Measurements from ENCODE around the gene STX5. TPM values are rescaled to one million over a fixed set of nuclear protein-coding genes. Genes with fewer than 3 reads are reported as not detected.
"Not testable (repeated sequence)": the region's sequence is repeated elsewhere in the genome, so short reads cannot be mapped to it uniquely, and the experiment has no call there.

Gene STX5
- total RNA-seq, 2 experiments from 2014 or later, result 93.1 to 104 TPM

DNA sequence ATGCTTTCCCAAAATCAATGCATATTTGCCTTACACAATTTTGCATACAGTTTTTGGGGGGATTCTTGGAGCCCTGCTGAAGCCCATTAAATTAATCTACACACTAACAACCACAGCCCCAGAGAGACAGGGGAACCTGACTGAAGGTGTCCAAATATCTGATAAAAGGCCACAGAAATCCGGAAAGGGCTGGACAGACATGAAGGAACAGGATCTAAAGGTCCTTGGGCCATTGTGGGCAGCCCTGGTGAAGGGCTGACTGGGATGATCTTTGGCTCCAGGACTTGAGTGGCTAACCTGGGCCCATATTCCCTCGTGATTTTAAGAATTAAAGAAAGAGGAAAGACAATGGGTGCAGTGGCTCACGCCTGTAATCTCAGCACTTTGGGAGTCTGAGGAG lies 14.3 kb upstream of the STX5 start:
- Mint-ChIP-seq H3K27me3 (no peaks in the 10 kb centered on the region), H3K4me3 (no peak overlapping the region), H3K4me1 (ENCODE audit: low read depth) (peaks cover 2% of the 10 kb centered on the region), H3K36me3 (ENCODE audit: low read depth) (no peaks in the 10 kb centered on the region), H3K27ac (no peak overlapping the region), H3K9me3 (no peaks in the 10 kb centered on the region)
- no peaks in the 10 kb centered on the region for H3K9me3 ChIP-seq (ENCODE audit: control insufficient read depth in 1 of 2, insufficient read depth in 1 of 2, low read length in 2 of 2)
- ATAC-seq (ENCODE audit: poor library complexity), result no peak
- ChIA-PET CTCF (no interaction called here), POLR2A (interaction anchor here (7.6 kb wide), 1 partner anchor 8 kb away, joined by 599 read pairs; no protein-coding TSS in a partner anchor)
- H3K4me3 ChIP-seq (ENCODE audit: low read length), result no peak overlapping the region
- H3K27me3 ChIP-seq (ENCODE audit: control insufficient read depth in 1 of 2, insufficient read depth in 2 of 2, low read length in 2 of 2), result no peaks in the 10 kb centered on the region
- H3K36me3 ChIP-seq (ENCODE audit: insufficient read depth, low read length), result peaks cover 2% of the 10 kb centered on the region
- intact Hi-C loops (cut with DNase I, micrococcal nuclease), result no loop called here
- no peak for DNase-seq
- no peak overlapping the region for H3K27ac ChIP-seq (ENCODE audit: low read depth in 1 of 2, low read length in 2 of 2)
- TF ChIP-seq CTCF (IDR thresholded peaks at IDR 0.05), result no peak
- peaks cover 21% of the 10 kb centered on the region for H3K4me1 ChIP-seq (ENCODE audit: insufficient read depth, low read length)

DNA sequence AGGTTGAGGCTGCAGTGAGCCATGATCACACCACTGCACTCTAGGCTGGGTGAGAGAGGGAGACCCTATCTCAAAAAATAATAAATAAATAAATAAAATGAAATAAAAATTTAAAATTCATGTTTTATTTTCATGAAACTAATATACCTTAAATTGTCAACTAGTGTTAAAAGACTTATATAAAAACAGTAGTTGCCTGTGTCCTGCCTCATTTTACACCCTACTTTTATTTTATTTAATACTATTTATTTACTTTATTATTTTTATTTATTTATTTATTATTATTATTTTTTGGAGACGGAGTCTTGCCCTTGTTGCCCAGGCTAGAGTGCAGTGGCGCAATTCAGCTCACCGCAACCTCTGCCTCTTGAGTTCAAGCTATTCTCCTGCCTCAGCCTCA lies 12.3 kb upstream of the STX5 start:
- DNase-seq (no peak), ATAC-seq (ENCODE audit: poor library complexity) (no peak)
- Mint-ChIP-seq H3K4me1 (ENCODE audit: low read depth) (peaks cover 12% of the 10 kb centered on the region), H3K27me3 (no peaks in the 10 kb centered on the region), H3K9me3 (no peaks in the 10 kb centered on the region), H3K36me3 (ENCODE audit: low read depth) (peaks cover 12% of the 10 kb centered on the region), H3K27ac (no peak overlapping the region), H3K4me3 (no peak overlapping the region)
- H3K4me3 ChIP-seq (ENCODE audit: low read length), result no peak overlapping the region
- H3K4me1 ChIP-seq (ENCODE audit: insufficient read depth, low read length), result peaks cover 27% of the 10 kb centered on the region
- no peaks in the 10 kb centered on the region for H3K9me3 ChIP-seq (ENCODE audit: control insufficient read depth in 1 of 2, insufficient read depth in 1 of 2, low read length in 2 of 2)
- CTCF ChIA-PET, result interaction anchor here (1.0 to 1.9 kb wide), 2 partner anchors 19 to 58 kb away, joined by 3 to 4 read pairs; no protein-coding TSS in a partner anchor
- POLR2A ChIA-PET, result interaction anchor here (7.6 kb wide), 1 partner anchor 10 kb away, joined by 599 read pairs; no protein-coding TSS in a partner anchor
- TF ChIP-seq CTCF (IDR thresholded peaks at IDR 0.05), result no peak
- no peaks in the 10 kb centered on the region for H3K27me3 ChIP-seq (ENCODE audit: control insufficient read depth in 1 of 2, insufficient read depth in 2 of 2, low read length in 2 of 2)
- intact Hi-C loops (cut with DNase I, micrococcal nuclease), result loop anchor here in 1 of 2 experiments (5.0 kb wide), 2 partner anchors 92 to 117 kb away; partner anchors contain the start of genes HNRNPUL2, TTC9C and ZBTB3
- no peak overlapping the region for H3K27ac ChIP-seq (ENCODE audit: low read depth in 1 of 2, low read length in 2 of 2)
- H3K36me3 ChIP-seq (ENCODE audit: insufficient read depth, low read length), result no peaks in the 10 kb centered on the region

DNA sequence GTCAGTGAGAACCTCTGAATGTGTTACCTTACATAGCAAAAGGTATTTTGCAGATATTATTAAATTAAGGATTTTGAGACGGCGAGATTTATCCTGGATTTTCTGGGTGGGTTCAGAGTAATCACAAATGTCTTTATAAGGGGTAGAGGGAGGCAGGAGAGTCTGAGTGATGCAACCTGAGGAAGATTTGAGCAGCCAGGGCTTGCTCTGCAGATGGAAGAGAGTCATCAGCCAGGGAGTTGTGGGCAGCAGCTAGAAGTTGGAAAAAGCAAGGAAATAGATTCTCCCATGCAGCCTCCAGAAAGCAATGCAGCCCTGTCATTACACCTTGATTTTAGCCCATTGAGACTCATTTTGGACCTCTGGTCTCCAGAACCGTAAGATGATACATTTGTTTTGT lies 11.6 kb upstream of the STX5 start:
- intact Hi-C loops (cut with DNase I, micrococcal nuclease), result loop anchor here in 1 of 2 experiments (5.0 kb wide), 2 partner anchors 91 to 116 kb away; partner anchors contain the start of genes HNRNPUL2, TTC9C and ZBTB3

DNA sequence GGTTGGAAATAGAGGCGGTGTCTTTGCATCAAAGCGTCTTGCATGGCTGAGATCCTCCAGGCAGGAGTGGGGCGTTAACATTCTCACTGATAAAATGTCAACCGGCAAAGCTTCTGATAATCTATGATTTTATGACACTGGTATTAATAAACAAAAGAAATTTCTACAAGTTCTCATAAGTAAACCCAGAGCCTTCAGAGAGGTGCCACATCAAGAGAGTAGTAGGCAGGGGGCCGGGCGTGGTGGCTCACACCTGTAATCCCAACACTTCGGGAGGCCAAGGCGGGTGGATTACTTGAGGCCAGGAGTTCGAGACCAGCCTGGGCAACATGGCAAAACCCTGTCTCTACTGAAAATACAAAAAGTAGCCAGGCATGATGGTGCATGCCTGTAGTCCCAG lies 11.0 kb upstream of the STX5 start:
- H3K36me3 ChIP-seq (ENCODE audit: insufficient read depth, low read length); DNase-seq; H3K27me3 Mint-ChIP-seq; H3K9me3 ChIP-seq (ENCODE audit: control insufficient read depth in 1 of 2, insufficient read depth in 1 of 2, low read length in 2 of 2); H3K27ac Mint-ChIP-seq; H3K4me3 Mint-ChIP-seq; ATAC-seq (ENCODE audit: poor library complexity); H3K9me3 Mint-ChIP-seq; H3K27me3 ChIP-seq (ENCODE audit: control insufficient read depth in 1 of 2, insufficient read depth in 2 of 2, low read length in 2 of 2): not testable (repeated sequence)
- H3K4me1 Mint-ChIP-seq (ENCODE audit: low read depth), result peaks cover 17% of the 10 kb centered on the region
- Histone ChIP-seq H3K4me3 (ENCODE audit: low read length) (peak overlapping the region; percentile 72), H3K4me1 (ENCODE audit: insufficient read depth, low read length) (peaks cover 40% of the 10 kb centered on the region), H3K27ac (ENCODE audit: low read depth in 1 of 2, low read length in 2 of 2) (peak overlapping the region; percentile 97 to 100)
- ChIA-PET POLR2A (interaction anchor here (1.0 to 7.6 kb wide), 9 partner anchors 11 to 269 kb away, joined by 3 to 599 read pairs (median 6); partner anchors contain the start of genes EEF1G, HNRNPUL2, SLC3A2 and STX5), CTCF (interaction anchor here (0.7 to 1.4 kb wide), 3 partner anchors 20 to 56 kb away, joined by 3 to 6 read pairs (median 4); partner anchors contain the start of gene NXF1)
- intact Hi-C loops (cut with DNase I, micrococcal nuclease), result loop anchor here (1.0 to 5.0 kb wide), 3 partner anchors 12 to 116 kb away; partner anchors contain the start of genes HNRNPUL2 (in 1 of the 2), TTC9C (in 1 of the 2) and ZBTB3 (in 1 of the 2)
- H3K36me3 Mint-ChIP-seq (ENCODE audit: low read depth), result peaks cover 16% of the 10 kb centered on the region

More for the DNA sequence above, 11.6 kb upstream of the STX5 start:
- Mint-ChIP-seq H3K36me3 (ENCODE audit: low read depth) (peaks cover 16% of the 10 kb centered on the region), H3K4me1 (ENCODE audit: low read depth) (peaks cover 17% of the 10 kb centered on the region), H3K27ac (no peak overlapping the region), H3K4me3 (no peak overlapping the region), H3K27me3 (no peaks in the 10 kb centered on the region), H3K9me3 (no peaks in the 10 kb centered on the region)
- Histone ChIP-seq H3K4me3 (ENCODE audit: low read length) (no peak overlapping the region), H3K9me3 (ENCODE audit: control insufficient read depth in 1 of 2, insufficient read depth in 1 of 2, low read length in 2 of 2) (no peaks in the 10 kb centered on the region), H3K36me3 (ENCODE audit: insufficient read depth, low read length) (no peaks in the 10 kb centered on the region), H3K4me1 (ENCODE audit: insufficient read depth, low read length) (peaks cover 34% of the 10 kb centered on the region), H3K27ac (ENCODE audit: low read depth in 1 of 2, low read length in 2 of 2) (no peak overlapping the region), H3K27me3 (ENCODE audit: control insufficient read depth in 1 of 2, insufficient read depth in 2 of 2, low read length in 2 of 2) (no peaks in the 10 kb centered on the region)
- TF ChIP-seq CTCF (IDR thresholded peaks at IDR 0.05), result no peak
- ChIA-PET CTCF (interaction anchor here (0.7 to 1.4 kb wide), 3 partner anchors 19 to 57 kb away, joined by 3 to 6 read pairs (median 4); partner anchors contain the start of gene NXF1), POLR2A (interaction anchor here (1.2 to 7.6 kb wide), 5 partner anchors 10 to 270 kb away, joined by 3 to 599 read pairs (median 9); partner anchors contain the start of genes EEF1G, SLC3A2, STX5 and TEX54)
- no peak for DNase-seq
- ATAC-seq (ENCODE audit: poor library complexity), result no peak
